Breast epithelium (tissue), 3 donors: ENCODE results near the gene ANKRD36C.
"Not testable (repeated sequence)": the region's sequence is repeated elsewhere in the genome, so short reads cannot be mapped to it uniquely, and the experiment has no call there.

ENCODE experiments used
- POLR2A ChIP-seq: fragments of 450-650 bp; IDR thresholded peaks from one replicate; pipeline ENCODE4 v1.6.1; 2016; ENCODE audit warnings: antibody characterized with exemption, mild to moderate bottlenecking, moderate library complexity
- POLR2AphosphoS5 ChIP-seq, 3 donors: sonication (generic); formaldehyde crosslinking; IDR thresholded peaks; one replicate each; pipeline ENCODE4 v1.6.1; 2017; ENCODE audit warnings: antibody characterized with exemption in 3 of 3
- TF ChIP-seq, protein P1 (sequence below), 3 donors: fragments of 450-650 bp; IDR thresholded peaks; one replicate each; pipeline ENCODE4 v1.5.1; 2016 to 2017; ENCODE audit warnings: antibody characterized with exemption in 3 of 3, mild to moderate bottlenecking in 3 of 3, moderate library complexity in 3 of 3

DNA sequence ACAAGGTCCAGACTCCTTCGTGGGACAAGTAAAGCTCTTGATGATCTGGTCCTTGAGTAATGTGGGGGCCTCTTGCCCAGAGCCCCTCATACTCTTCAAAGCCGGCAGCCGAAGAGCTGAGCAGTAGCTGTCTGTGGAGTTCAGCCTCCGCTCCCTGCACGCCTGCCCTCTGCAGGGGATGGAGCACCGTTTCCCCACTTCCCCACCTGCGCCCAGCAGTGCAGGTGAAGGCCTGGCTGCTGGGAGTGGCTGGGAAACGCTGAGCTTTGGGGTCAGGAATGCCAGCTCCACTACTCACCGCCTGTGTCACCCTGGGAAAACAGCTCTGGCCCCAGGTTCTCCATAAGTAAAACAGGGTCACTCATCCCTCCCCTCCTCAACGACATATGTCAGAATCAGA is 18.2 kb upstream of the ANKRD36C start:
- not testable (repeated sequence) for TF ChIP-seq POLR2A; POLR2AphosphoS5 (IDR thresholded peaks at IDR 0.05)
- TF ChIP-seq, protein P1, sequence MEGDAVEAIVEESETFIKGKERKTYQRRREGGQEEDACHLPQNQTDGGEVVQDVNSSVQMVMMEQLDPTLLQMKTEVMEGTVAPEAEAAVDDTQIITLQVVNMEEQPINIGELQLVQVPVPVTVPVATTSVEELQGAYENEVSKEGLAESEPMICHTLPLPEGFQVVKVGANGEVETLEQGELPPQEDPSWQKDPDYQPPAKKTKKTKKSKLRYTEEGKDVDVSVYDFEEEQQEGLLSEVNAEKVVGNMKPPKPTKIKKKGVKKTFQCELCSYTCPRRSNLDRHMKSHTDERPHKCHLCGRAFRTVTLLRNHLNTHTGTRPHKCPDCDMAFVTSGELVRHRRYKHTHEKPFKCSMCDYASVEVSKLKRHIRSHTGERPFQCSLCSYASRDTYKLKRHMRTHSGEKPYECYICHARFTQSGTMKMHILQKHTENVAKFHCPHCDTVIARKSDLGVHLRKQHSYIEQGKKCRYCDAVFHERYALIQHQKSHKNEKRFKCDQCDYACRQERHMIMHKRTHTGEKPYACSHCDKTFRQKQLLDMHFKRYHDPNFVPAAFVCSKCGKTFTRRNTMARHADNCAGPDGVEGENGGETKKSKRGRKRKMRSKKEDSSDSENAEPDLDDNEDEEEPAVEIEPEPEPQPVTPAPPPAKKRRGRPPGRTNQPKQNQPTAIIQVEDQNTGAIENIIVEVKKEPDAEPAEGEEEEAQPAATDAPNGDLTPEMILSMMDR (IDR thresholded peaks at IDR 0.05), result not testable (repeated sequence)
